ENCODE measurements around the gene RPS25. TPM values are rescaled to one million over a fixed set of nuclear protein-coding genes. Genes with fewer than 3 reads are reported as not detected.

RPS25 gene
- total RNA-seq (2014; rRNA removed; shearing (Covaris generic)) (653 and 1,103 TPM in 2 replicates), polyA plus RNA-seq (2016; fragmentation: Nextera tagmentation; extraction: Ambion mirVana) (1,202 and 1,239 TPM in 2 replicates)

DNA sequence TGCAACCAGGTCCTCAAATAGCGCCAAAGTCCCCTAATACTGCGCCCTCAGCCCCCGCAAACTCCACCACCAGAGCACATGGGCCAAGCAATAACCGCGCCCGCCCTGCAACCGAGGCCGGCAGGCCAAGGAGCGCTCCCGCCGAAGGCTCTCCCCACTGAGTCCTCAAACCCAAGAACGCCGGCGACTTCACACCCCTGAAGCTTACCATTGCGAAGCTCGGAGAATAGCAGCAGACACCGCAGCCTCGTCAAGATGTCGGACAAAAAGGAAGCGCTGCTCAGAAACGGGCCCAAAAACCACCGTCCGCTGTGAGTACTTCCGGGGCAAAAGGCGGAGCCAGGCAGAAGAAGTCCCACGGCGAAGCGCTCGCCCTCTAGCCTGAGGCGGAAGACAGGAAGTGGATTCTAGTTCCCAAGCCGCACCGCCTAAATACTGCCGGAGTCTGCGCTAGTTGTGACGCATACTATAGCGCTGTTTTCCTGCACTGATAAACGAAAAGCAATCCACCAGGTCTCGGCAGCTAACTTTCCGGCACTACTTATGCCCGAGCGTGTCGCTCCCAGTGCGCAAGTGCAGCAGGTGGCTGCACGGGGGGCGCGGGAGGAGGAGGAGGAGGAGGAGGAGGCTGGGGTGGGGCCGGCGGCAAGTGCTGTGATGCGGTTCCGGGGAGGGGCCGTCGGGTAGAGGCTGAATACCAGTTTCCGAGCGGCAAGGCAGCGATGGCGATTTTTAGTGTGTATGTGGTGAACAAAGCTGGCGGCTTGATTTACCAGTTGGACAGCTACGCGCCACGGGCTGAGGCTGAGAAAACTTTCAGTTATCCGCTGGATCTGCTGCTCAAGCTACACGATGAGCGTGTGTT, at the start of gene RPS25, which contains the start of gene TRAPPC4:
Gene RPS25 (minus strand): TSS at position 270 of the 865 bp plus-strand sequence. CDS start 59 bp downstream, at position 211.
Gene TRAPPC4 (plus strand): TSS at position 693 of the 865 bp plus-strand sequence. CDS start 30 bp downstream, at position 723.
- in situ Hi-C loops (cut with MboI): no loop called here
- H3K79me2 ChIP-seq (ENCODE audit: insufficient read depth): peaks cover 92% of the 10 kb centered on the region
- peak within 1 kb of the TSS; percentile 95 for H3K4me3 ChIP-seq
- H3K4me2 ChIP-seq (ENCODE audit: unreplicated experiment): peak within 1 kb of the TSS; percentile 97
- peaks cover 43% of the 10 kb centered on the region for H3F3A ChIP-seq (ENCODE audit: insufficient read depth)
- no peaks in the 10 kb centered on the region for H3K9me3 ChIP-seq (ENCODE audit: low read depth)
- H3K27ac ChIP-seq: peak within 1 kb of the TSS; percentile 91
- peak within 1 kb of the TSS; percentile 98 for H2AFZ ChIP-seq
- H3K9me2 ChIP-seq (ENCODE audit: insufficient read depth): no peaks in the 10 kb centered on the region
- WGBS, 2 experiments (ENCODE audit: low coverage in 1 of 2, low lambda C conversion rate in 2 of 2, missing lambda C conversion rate in 2 of 2): 1 to 2% methylated on average over 57 to 63 of the region's 63 CpGs
- DNase-seq: peak; percentile 99
- no peaks in the 10 kb centered on the region for H4K20me1 ChIP-seq (ENCODE audit: insufficient read depth)
- H3K27me3 ChIP-seq (replicated peaks; ENCODE audit: insufficient read depth): no peaks in the 10 kb centered on the region
- peak within 1 kb of the TSS; percentile 94 for H3K9ac ChIP-seq
- TF ChIP-seq EZH2 (IDR thresholded peaks at IDR 0.05; ENCODE audit: insufficient read depth, poor library complexity, severe bottlenecking): no peak
- no peak for TF ChIP-seq EZH2phosphoT487 (IDR thresholded peaks at IDR 0.05; ENCODE audit: insufficient read depth, low read depth)
- H3K36me3 ChIP-seq (ENCODE audit: low read depth): peaks cover 37% of the 10 kb centered on the region
- H3K4me1 ChIP-seq (ENCODE audit: insufficient read depth): peaks cover 29% of the 10 kb centered on the region

GRCh38 chr11:119067371-119068222, 49.5 kb upstream of the RPS25 start, which contains the start of gene VPS11:
VPS11 (plus strand) TSS chr11:119067818; CDS start chr11:119067824, 6 bp downstream.
- Histone ChIP-seq H2AFZ (peak within 1 kb of the TSS; percentile 97), H3K4me1 (ENCODE audit: insufficient read depth) (peaks cover 13% of the 10 kb centered on the region), H3K9me2 (ENCODE audit: insufficient read depth) (no peaks in the 10 kb centered on the region), H3K4me2 (ENCODE audit: unreplicated experiment) (peak within 1 kb of the TSS; percentile 92), H3F3A (ENCODE audit: insufficient read depth) (peaks cover 15% of the 10 kb centered on the region), H3K4me3 (peak within 1 kb of the TSS; percentile 86), H3K79me2 (ENCODE audit: insufficient read depth) (peaks cover 69% of the 10 kb centered on the region), H4K20me1 (ENCODE audit: insufficient read depth) (no peaks in the 10 kb centered on the region), H3K27me3 (replicated peaks; ENCODE audit: insufficient read depth) (no peaks in the 10 kb centered on the region), H3K27ac (peak within 1 kb of the TSS; percentile 89), H3K36me3 (ENCODE audit: low read depth) (0 out of 2 replicates have a peak, but pooled peaks cover 5% of the 10 kb centered on the region), H3K9me3 (ENCODE audit: low read depth) (no peaks in the 10 kb centered on the region), H3K9ac (peak within 1 kb of the TSS; percentile 90)
- 0 to 1% methylated on average over 46 to 49 of the region's 49 CpGs for WGBS, 2 experiments (ENCODE audit: low coverage in 1 of 2, low lambda C conversion rate in 2 of 2, missing lambda C conversion rate in 2 of 2)
- in situ Hi-C loops (cut with MboI): no loop called here
- DNase-seq: peak; percentile 99
- TF ChIP-seq EZH2phosphoT487 (IDR thresholded peaks at IDR 0.05; ENCODE audit: insufficient read depth, low read depth): no peak
- TF ChIP-seq EZH2 (IDR thresholded peaks at IDR 0.05; ENCODE audit: insufficient read depth, poor library complexity, severe bottlenecking): no peak

GRCh38 chr11:119065369-119065768, 47.2 kb upstream of the RPS25 start:
- no peaks in the 10 kb centered on the region for H3K9me3 ChIP-seq (ENCODE audit: low read depth)
- peak; percentile 65 for DNase-seq
- TF ChIP-seq EZH2phosphoT487 (IDR thresholded peaks at IDR 0.05; ENCODE audit: insufficient read depth, low read depth): no peak
- no peak for TF ChIP-seq EZH2 (IDR thresholded peaks at IDR 0.05; ENCODE audit: insufficient read depth, poor library complexity, severe bottlenecking)
- H4K20me1 ChIP-seq (ENCODE audit: insufficient read depth): no peaks in the 10 kb centered on the region
- H3K4me3 ChIP-seq: no peak overlapping the region
- no peak overlapping the region for H3K27ac ChIP-seq
- no peaks in the 10 kb centered on the region for H3K36me3 ChIP-seq (ENCODE audit: low read depth)
- H3K9me2 ChIP-seq (ENCODE audit: insufficient read depth): no peaks in the 10 kb centered on the region
- H3K4me2 ChIP-seq (ENCODE audit: unreplicated experiment): no peak overlapping the region
- H2AFZ ChIP-seq: no peak overlapping the region
- peaks cover 15% of the 10 kb centered on the region for H3F3A ChIP-seq (ENCODE audit: insufficient read depth)
- 0 out of 2 replicates have a peak overlapping the region, but pooled peaks have one; percentile 5 for H3K9ac ChIP-seq
- in situ Hi-C loops (cut with MboI): no loop called here
- WGBS, 2 experiments (ENCODE audit: low coverage in 1 of 2, low lambda C conversion rate in 2 of 2, missing lambda C conversion rate in 2 of 2): 40 to 47% methylated on average over 4 of the region's 4 CpGs
- H3K4me1 ChIP-seq (ENCODE audit: insufficient read depth): peaks cover 14% of the 10 kb centered on the region
- H3K27me3 ChIP-seq (replicated peaks; ENCODE audit: insufficient read depth): no peaks in the 10 kb centered on the region
- peaks cover 77% of the 10 kb centered on the region for H3K79me2 ChIP-seq (ENCODE audit: insufficient read depth)

DNA sequence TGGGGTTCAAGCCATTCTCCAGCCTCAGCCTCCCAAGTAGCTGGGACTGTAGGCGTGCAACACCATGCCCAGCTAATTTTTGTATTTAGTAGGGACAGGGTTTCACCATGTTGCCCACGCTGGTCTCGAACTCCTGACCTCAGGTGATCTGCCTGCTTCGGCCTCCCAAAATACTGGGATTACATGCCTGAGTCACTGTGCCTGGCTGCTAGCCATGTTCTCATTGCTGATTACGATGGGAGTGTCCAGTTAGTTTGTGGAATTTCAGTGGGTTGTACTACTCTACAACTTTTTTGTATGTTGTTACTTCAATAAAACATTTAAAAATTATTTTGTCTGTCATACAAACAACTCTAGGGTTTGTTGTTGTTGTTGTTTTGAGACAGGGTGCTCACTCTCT, 44.6 kb upstream of the RPS25 start:
- Histone ChIP-seq H3K27me3 (replicated peaks; ENCODE audit: insufficient read depth) (no peaks in the 10 kb centered on the region), H3K4me2 (ENCODE audit: unreplicated experiment) (no peak overlapping the region), H3K79me2 (ENCODE audit: insufficient read depth) (peaks cover 57% of the 10 kb centered on the region), H3F3A (ENCODE audit: insufficient read depth) (peaks cover 20% of the 10 kb centered on the region), H3K9me3 (ENCODE audit: low read depth) (no peaks in the 10 kb centered on the region), H3K4me3 (no peak overlapping the region), H3K9ac (no peak overlapping the region), H2AFZ (no peak overlapping the region), H3K27ac (peak overlapping the region; percentile 35; the same call in 1 of the 2 replicates), H3K9me2 (ENCODE audit: insufficient read depth) (no peaks in the 10 kb centered on the region), H3K4me1 (ENCODE audit: insufficient read depth) (peaks cover 20% of the 10 kb centered on the region), H4K20me1 (ENCODE audit: insufficient read depth) (no peaks in the 10 kb centered on the region), H3K36me3 (ENCODE audit: low read depth) (no peaks in the 10 kb centered on the region)
- WGBS, 2 experiments (ENCODE audit: low coverage in 1 of 2, low lambda C conversion rate in 2 of 2, missing lambda C conversion rate in 2 of 2): 51 to 53% methylated on average over 5 of the region's 5 CpGs
- in situ Hi-C loops (cut with MboI): no loop called here
- peak; percentile 73 for DNase-seq
- no peak for TF ChIP-seq EZH2 (IDR thresholded peaks at IDR 0.05; ENCODE audit: insufficient read depth, poor library complexity, severe bottlenecking)
- no peak for TF ChIP-seq EZH2phosphoT487 (IDR thresholded peaks at IDR 0.05; ENCODE audit: insufficient read depth, low read depth)

Data from GM23248 (cell line).